GM21390 (cell line): ENCODE results near the gene DUSP15.

Source experiments
- ATAC-seq: cut with Tn5 transposase; IDR thresholded peaks from one replicate; pipeline ENCODE4 v1.9.1; 2021; ENCODE audit not compliant: unreplicated experiment

The DUSP15 gene

DNA sequence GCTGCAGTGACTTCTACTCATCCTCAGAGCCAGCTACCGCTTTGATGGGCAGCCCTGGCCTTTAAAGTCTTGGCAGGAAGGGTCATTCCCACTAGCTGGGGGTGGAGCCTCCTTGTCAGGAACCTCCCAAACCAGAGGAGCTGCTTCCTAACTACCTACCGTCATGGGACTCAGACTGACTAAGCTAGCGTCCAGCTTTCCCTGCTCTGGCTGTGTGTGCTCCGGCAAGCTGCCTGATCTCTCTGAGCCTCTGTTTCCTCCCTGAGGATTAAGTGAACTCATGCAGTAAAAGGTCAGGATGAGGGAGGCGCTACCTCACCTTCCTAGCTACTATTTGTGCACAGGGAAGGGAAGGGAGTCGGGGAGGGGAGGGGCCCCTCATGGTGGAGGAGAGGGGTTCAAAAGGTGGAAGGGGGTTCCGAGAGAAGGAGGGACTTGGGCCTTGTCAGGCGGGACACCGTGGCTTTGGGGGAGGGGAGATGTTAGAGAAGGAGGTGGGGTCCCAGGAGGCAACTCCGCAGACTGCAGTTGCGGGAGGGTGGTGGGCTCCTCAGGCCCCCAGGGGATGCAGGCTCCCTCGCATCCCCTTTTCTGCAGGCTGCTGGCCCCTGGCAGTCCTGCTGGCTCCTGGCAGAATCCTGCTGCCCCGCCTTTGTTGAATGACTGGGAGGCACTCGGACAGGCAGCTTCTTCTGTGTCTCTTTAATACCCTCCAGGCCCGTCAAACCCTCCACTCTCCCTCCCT is 9.8 kb downstream of the DUSP15 start:
- no peak for ATAC-seq

DNA sequence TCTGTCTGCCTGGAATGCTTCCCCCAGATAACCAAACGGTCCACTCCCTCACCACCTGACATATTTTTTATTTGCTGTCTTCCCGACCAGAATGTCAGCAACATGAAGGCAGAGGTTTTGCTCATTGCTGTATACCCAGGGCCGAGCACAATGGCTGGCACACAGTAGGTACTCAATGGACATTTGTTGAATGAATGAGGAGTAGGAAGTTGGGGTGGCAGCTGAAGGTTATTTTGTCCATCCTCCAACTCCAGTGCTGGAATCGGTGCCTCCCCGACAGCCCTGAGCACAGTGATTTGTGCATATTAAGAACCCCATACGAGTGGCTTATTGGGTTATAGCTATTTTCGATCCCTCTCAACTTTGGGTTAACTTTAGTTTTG is 10.3 kb downstream of the DUSP15 start:
- ATAC-seq, result no peak

DNA sequence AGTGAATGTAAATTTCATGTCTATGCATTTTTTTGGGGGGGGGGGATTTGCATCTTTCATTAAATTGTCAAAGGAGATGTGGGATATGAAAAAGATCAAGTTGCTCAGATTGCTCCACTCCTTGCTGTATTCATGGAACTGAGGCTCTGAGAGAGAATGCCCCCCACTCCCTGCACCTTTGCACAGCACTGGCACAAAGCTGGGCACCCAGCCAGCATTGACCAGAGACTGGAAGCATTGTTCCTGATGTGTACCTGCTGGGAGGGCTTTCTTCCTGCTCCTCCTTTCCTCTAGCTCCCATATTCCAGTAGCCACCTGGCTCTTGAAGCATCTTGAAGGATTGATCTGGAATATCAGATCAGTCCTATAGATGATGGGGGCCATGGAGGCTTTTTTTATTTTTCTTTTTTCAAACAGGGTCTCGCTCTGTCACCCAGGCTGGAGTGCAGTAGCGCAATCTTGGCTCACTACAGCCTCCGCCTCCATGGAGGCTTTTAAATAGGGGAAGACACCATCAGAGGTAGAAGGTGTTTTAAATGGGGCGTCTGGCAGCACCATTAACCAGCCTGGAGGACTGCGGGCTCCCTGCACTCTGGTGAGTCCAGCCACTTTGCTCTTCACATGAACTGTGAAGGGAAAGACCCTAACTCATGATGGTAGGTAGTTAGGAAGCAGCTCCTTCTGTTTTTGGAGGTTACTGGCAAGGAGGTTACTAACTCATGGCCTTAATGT is 10.9 kb downstream of the DUSP15 start:
- no peak for ATAC-seq

DNA sequence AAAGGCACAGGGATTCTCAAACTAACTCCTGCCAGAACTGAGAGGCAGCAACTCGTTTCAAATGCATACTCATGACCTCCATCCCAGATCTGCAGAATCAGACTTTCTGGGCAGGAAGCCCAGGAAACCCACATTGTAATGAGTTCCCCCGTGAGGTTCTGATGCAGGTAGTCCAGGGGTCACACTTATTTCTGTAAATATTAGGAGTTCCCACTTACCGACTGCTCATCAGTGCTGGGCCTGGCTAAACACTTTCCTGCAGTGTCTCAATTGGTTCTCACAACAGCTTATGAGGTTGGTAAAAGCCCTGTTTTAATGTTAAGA is 11.6 kb downstream of the DUSP15 start:
- ATAC-seq, result no peak

DNA sequence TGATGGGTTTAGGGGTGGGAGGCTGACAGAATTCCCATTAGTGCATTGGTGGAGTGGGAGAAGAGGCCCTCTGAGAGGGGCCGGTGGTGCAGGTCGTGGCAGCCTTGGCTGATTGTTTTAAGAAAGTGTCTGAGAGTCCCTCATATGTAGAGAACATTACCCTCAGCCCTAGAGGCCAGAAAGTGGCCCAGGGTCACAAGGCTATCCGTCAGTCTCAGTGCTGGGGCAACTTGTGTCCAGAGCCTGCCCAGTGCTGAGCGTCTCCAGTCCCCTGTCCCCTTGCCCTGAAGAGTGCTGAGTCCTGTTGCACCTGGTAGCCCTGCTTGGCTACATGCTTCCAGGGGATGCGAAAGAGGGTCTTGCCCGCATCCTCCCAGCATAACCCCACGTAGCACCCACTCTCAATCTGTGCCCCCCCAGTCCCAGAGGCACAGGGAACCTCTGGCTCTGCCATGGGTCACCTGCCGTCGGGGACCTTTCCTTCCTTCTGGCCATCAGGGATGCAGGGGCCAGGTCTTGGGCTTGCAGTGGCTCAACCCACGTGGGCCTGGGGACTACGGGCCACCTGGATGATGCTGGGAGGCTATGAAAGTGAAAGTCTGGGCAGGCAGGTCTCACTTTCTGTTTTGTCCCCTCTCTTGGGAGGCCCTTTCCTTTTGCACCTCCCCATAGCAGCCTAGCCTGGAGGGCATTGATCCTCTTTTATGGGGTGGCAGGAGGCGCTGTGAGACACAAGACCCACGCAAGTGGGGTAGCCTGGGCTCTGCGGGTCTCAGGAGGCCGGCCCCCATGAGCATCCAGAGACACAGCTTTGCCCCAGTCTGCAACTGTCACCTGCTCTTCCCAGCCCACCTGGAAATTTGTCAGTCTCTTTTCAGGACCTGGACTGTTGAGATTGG is 12.2 kb downstream of the DUSP15 start:
- ATAC-seq, result no peak

DNA sequence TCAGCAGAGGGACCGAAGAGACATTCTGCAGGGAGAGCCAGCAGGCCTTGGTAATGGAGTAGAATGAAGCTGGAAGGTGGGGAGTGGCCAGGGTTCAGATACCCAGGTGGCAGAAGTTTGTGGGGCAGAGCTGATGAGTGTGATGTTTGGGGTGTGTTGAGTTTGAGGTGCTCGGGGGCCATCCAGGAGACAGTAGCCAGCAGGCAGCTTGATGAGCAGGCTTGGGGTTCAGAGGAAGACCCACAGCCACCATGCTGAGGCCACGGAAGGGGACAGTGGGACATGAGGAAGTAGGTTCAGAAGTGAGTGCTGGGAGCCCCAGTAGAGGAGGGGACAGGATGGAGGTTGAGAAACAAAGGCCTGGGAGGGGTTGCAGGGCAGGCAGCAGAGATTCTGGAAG is 13.8 kb downstream of the DUSP15 start:
- ATAC-seq, result no peak

DNA sequence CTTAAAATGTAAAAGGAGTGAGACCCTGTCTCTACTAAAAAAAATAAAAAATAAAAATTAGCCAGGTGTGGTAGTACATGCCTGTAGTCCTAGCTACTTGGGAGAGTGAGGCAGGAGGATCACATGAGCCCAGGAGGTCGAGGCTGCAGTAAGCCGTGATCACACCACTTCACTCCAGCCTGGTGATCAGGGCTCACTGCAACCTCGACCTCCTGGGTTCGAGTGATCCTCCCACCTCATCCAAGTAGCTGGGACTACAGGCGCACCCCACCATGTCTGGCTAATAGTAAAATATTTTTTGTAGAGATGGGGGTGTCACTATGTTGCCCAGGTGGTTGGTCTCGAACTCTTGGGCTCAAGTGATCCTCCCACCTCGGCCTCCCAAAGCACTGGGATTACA is 16.8 kb downstream of the DUSP15 start:
- ATAC-seq, result no peak

DNA sequence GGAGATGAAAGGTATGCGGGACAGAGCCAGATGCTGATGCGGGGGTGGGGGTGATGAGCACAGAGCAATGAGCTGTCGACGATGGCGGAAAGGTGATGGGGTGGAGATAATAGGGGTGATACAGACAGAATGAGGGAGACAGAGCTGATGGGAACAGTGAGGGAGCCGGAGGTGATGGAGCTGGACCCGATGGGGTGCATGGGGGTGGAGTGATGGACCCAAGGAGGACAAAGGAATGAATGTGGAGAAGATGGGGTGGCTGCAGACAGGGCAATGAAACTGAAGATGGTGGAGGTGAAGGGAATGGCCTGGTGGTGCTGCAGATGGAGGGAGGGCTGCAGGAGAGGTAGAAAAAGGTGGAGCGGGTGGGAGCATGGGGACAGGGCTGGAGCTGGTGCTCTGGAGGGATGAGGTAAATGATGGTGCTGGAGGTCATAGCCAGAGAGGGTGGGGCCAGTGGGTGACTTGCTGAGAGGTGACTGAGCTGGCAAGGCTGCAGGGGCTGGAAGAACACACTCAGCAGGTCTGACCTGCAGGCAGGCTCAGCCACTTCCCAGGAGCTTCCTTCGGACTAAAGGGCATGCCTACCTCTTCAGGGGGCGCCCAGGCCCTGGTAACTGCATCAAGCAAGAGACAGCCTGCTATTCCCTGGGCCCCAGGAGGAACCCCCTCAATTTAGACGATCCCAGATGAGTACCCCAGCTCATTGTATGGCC is 18.9 kb downstream of the DUSP15 start:
- ATAC-seq, result no peak

DNA sequence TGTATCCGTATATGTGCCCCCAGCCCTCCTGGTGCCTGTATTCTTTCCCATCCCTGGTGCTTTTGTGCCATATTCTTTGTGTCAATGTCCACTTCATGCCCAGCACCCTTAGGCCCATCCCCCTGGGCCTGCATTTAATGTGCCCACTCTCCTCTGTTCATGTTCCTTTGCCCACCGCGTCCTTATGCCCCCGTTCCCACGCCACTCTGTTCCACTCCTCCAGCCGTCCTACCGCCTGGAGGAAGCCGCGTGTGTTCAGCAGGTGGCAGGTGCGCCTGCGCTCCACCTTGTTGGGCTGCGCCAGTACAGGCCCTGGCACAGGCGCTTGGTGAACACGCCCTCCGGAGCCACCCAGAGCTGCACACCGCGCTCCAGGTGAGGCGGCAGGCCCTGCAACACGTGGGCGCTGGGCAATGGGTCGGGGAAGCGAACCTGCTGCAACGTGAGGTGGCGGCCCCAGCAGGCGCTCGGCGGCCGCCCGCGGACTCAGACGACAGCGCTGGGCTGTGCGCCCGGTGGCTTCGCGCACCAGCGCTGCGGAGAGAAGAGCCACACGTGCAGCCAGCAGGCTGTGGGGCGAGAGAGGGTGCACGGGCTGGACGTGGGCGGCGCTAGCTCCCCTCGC is 20.9 kb downstream of the DUSP15 start:
- no peak for ATAC-seq

DNA sequence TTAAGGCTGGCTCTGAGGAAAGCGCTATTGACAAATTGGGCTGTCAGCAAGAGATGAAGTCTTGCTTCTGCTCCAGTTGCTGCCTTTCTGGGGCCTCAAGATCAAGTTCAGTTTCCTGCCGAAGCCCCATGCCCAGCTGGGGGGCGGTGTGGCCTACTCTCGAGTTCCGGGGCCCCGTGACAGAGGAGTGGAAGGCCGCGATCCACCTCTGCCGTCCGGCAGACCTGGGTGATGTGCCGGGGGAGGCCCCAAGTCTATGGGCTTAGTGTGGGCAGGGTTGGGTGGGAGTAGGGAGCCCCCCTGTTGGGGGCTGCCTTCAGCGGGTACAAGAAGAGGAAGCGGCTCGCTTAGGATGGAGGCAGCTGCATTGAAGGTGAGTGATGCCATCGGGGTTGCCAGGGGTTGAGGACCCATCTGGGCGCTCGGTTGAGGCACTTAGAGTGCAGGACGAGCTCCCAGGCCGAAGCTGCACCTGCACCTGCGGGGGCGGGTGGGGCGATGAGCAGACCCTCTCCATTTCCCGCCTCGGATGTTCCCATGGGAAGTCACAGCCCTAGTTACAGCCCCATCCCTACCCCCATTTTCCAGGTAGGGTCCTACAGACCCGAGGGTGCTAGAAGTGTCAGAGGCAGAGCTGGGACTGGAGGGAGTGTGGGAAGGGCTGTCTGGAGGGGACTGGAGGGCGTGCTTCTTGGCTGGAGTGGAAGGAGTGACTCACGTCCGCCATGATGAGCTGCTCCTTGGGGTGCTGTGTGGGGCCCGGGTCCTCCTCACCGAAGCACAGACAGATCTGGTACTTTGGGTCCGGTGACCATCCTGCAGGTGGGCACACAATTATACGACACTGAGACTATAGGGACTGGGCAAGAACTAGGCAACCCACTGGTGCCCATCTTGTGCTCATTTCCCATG is 22.0 kb downstream of the DUSP15 start:
- no peak for ATAC-seq

DNA sequence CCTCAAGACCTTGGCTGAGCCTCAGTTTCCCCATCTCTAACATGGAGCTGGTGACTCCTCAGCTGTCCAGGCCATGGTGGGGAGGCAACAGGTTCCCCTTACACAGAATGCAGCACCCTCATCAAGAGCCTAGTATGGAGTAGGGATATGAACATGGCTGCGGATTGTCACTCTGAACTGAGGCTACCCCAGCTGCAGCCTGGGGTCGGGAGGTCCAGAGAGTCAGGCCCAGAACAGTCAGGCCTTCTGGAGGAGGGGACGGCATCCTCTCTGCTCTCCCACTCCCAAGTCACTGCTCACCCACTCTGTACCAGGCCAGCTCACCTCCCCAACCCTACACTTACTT is 23.6 kb downstream of the DUSP15 start:
- no peak for ATAC-seq

DNA sequence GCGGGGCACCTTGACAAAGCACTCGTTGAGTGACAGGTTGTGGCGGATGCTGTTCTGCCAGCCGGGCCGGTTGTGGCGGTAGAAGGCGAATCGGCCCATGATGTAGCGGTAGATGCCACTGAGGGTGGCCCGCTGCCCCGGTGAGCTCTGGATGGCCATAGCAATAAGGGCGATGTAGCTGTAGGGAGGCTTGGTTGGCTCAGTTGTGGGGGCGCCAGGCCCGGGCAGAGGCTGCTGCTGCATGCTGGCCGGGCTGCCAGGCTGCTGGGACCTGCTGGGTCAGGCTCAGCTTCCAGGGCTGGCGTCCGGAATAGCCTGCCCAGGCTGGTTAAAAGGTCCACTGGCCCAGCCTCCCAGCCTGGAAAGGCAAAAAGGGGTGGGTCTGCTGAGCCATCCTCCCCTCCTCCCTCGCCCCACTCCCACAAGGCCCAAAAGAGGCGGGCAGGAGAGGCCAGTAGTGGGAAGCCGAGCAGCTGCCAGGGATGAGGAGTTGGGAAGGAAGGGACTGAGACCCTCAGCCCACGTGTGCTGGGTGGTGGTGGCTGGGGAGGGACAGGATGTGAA is 24.9 kb downstream of the DUSP15 start, which contains the start of gene FOXS1:
Gene FOXS1 (minus strand): TSS at position 305 of the 564 bp plus-strand sequence. CDS start 62 bp downstream, at position 243.
- no peak for ATAC-seq

DNA sequence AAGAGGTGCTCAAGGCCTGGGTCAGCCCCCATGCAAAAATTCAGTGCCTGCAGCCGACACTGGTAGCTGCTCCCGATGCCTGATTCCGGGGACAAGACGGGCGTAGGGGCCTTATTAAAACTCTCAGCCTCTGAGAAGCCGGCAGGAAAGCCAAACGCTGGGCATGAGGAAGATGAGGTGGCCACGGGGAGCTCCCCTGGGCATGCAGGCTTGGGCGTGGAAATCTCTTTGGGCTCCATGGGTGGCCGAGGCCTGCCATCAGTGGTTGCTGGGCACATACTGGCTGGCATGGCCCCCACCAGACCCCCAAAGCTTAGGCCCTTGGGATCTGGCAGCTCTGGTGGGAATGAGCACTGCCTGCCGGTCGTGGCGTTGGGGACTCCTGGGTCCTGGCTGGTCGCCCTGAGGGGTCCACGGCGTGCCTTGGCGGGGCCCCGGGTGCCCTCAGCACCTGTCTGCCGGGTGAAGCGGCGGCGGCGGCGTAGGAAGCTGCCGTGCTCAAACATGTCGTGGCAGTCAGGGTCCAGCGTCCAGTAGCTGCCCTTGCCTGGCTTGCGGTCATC is 25.5 kb downstream of the DUSP15 start:
- no peak for ATAC-seq

DNA sequence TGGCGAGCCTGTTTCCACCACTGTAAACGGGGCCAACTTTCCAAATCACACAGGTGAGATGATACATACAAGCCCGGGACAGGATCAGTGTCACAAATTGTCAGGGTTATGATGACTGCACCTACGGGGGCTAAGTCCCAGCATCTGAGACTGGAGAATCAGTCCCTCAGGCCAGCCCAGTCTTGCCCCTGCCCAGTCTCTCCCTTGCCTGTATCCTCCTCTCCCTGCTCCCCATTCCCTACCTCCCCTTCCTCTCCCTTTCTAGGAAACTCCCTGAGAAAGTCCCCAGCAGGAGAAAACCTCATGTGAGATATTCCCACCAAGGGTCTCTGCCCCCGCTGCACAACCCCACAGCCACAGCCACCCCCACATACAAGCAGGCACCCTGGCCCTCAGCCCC is 26.4 kb downstream of the DUSP15 start:
- no peak for ATAC-seq

DNA sequence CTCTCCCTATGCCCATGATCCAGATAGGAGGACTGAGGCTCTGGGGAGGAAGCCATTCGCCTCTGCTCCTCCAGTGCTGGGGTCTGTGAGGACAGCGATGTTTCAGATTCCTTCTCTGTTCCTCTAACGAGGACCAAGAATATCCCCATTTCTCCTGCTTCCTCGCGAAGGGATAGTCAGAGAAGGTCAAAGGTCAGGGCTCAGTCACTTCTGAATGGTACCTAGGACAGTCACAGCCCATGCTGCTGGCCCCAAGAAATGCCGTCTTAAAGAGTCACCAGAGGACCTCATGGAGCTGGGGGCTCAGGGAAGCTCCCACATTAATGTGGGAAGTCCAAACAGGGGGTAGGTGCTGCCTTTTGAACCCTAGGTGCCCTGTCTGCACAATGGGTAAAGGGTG is 27.0 kb downstream of the DUSP15 start:
- ATAC-seq, result no peak

DNA sequence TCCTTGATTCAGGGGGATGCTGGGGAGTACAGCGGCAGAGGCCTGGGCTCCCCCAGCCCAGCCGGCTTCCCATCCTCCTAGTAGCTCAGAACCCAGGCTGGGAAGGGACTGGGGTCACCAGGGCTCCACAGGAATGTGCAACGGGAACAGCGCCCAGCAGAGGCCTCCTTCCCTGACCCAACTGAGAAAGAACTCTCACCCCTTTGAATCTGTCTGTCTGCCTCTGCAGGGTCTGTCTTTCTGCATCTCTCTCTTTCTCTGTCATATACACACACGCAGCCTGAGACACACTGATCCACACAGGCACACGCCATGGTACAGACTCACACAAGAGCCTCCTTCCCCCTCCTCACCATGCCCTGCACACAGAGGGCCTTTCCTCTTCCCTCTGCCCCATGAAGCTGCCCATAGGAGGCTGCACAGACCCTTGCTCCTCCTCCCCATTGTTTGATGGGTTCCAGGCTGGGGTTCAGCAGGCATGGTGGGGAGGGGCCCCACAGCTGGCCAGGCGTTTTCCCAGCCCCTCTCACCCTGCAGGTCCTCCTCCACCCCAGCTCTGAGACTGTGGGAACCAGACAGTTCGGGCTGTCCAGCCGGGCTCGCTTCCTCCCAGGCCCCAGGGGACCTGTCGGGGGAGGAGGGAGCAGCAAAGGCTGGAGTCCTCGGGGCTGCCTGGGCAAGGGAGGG is 27.7 kb downstream of the DUSP15 start:
- ATAC-seq, result no peak

DNA sequence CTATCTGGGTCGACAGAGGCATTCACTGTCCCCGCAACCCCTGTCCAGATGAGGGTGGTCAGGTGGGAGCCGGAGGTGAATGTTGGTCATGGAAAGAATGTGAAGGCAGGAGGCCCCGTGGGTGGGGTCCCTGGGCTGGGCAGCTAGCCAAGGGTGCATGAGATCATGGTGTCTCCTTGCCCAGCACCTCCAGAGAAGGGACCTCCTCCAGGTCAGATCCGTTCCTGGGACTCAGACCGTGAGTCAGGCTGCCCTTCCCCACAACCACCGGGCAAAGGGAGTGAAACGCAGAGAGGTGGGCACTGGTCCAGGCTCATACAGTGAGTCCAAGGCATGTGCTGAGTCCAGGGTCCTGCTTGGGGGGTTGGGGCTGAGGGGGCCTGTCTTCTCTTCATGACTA is 28.4 kb downstream of the DUSP15 start:
- ATAC-seq, result no peak
